Glutamatergic neuron (in vitro differentiated cells): ENCODE measurements around the gene PDLIM5. TPM values are rescaled to one million over a fixed set of nuclear protein-coding genes. Genes with fewer than 3 reads are reported as not detected.

ENCODE experiments used
- DNase-seq: peaks from one replicate; pipeline ENCODE4 v3.0.0; 2022
- H3K27ac Mint-ChIP-seq: one replicate; pipeline ENCODE4 v1.8.0; 2020; ENCODE audit warnings: mild to moderate bottlenecking, mixed read lengths, inconsistent platforms; ENCODE audit not compliant: unreplicated experiment
- H3K27me3 Mint-ChIP-seq: one replicate; pipeline ENCODE4 v1.8.0; 2020; ENCODE audit warnings: mild to moderate bottlenecking, moderate library complexity, mixed read lengths, inconsistent platforms; ENCODE audit not compliant: unreplicated experiment
- H3K36me3 Mint-ChIP-seq: one replicate; pipeline ENCODE4 v1.8.0; 2020; ENCODE audit warnings: mild to moderate bottlenecking, mixed read lengths, inconsistent platforms; ENCODE audit not compliant: unreplicated experiment
- H3K4me1 Mint-ChIP-seq: one replicate; pipeline ENCODE4 v1.8.0; 2020; ENCODE audit warnings: mild to moderate bottlenecking, low read depth, mixed read lengths, inconsistent platforms; ENCODE audit not compliant: unreplicated experiment
- H3K4me3 Mint-ChIP-seq: one replicate; pipeline ENCODE4 v1.8.0; 2020; ENCODE audit warnings: mild to moderate bottlenecking, mixed read lengths, inconsistent platforms; ENCODE audit not compliant: unreplicated experiment
- H3K9me3 Mint-ChIP-seq: one replicate; pipeline ENCODE4 v1.8.0; 2020; ENCODE audit warnings: mild to moderate bottlenecking, moderate library complexity, mixed read lengths, inconsistent platforms; ENCODE audit not compliant: unreplicated experiment
- total RNA-seq: library from RNA; stranded (reverse); fragmentation: NEBNext Ultra II Directional; extraction: Animal tissue kit (Norgen Biotek cat#: 25700); gene quantifications from one replicate; pipeline ENCODE4 v1.2.1, GENCODE V29; 2021; ENCODE audit not compliant: unreplicated experiment
- TF ChIP-seq, protein P1 (sequence below): fragments of 200-600 bp; sonication (generic); IDR thresholded peaks from one replicate; pipeline ENCODE4 v1.5.0; 2021; ENCODE audit not compliant: partially characterized antibody, unreplicated experiment

The PDLIM5 gene
- total RNA-seq, 1 donor from 2014 or later: 32.7 TPM

DNA sequence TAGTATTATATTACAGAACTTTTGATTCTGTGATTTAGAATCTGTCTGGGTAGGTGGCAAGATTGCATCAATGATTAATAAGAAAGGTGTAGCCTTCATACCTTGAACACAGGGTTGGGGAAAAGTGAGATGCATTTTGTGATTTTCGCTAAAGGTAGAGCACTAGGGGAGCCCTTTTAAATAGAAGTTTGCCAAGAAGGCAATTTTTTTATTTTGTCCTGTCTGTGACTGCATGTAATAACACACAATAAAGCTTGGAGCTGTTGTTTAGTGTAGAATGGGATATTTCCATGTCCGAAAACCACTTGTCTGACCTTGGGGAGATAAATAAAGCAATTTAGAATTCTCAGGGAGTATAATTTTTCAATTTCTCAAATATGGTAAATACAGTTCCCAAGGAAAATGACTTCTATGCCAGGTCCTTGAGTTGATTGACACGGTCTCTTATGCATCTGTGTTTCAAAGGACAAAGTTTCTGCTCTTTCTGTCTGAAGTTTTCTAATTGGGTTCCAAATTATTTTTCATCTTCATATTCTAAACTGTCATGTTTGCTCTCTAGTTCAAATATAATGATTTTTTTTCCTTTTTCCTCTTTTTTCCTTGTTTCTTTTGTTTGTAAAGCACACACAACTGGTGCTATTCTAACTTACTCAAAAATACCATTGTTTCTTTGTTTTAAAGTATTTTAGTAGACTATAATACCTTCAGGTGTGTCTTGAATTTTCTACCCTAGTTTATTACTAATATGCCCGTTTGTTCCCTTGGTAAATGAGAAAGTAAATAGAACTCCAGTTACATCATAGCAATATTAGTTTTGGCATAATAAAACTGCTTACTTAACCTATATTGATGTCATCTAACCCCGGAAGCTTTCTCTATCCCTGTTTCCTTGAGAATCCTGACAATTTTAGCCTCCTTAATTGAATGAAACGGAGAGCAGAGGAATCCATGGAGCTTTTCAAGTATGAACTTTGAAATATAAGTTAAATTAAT lies 218.2 kb downstream of the PDLIM5 start:
- no peak for DNase-seq
- peaks cover 19% of the 10 kb centered on the region for H3K4me1 Mint-ChIP-seq
- no peak overlapping the region for H3K27ac Mint-ChIP-seq
- peaks cover 2% of the 10 kb centered on the region for H3K9me3 Mint-ChIP-seq
- TF ChIP-seq, protein P1, sequence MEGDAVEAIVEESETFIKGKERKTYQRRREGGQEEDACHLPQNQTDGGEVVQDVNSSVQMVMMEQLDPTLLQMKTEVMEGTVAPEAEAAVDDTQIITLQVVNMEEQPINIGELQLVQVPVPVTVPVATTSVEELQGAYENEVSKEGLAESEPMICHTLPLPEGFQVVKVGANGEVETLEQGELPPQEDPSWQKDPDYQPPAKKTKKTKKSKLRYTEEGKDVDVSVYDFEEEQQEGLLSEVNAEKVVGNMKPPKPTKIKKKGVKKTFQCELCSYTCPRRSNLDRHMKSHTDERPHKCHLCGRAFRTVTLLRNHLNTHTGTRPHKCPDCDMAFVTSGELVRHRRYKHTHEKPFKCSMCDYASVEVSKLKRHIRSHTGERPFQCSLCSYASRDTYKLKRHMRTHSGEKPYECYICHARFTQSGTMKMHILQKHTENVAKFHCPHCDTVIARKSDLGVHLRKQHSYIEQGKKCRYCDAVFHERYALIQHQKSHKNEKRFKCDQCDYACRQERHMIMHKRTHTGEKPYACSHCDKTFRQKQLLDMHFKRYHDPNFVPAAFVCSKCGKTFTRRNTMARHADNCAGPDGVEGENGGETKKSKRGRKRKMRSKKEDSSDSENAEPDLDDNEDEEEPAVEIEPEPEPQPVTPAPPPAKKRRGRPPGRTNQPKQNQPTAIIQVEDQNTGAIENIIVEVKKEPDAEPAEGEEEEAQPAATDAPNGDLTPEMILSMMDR: no peak
- no peak overlapping the region for H3K4me3 Mint-ChIP-seq
- H3K27me3 Mint-ChIP-seq: no peaks in the 10 kb centered on the region
- no peaks in the 10 kb centered on the region for H3K36me3 Mint-ChIP-seq

DNA sequence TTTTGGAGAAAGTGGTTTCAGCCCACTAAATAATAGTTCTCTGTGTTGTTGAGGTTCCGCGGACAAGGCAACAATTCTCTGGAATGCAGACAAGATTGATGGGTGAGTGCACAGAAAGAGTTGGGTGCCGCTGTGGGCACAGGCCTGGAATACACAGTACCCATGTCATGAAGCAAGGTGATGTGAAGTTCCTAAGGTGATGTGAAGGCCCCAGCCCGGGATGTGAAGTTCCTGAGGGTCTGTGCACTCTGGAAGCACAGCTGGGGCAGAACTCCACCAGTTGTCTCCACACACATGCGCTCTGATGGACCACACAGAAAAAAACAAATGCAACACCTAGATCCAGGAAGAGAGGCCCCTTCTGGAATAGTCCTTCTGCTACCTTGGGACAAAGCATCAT lies 219.4 kb downstream of the PDLIM5 start:
- Mint-ChIP-seq H3K4me3 (no peak overlapping the region), H3K9me3 (peaks cover 2% of the 10 kb centered on the region), H3K36me3 (no peaks in the 10 kb centered on the region), H3K27me3 (no peaks in the 10 kb centered on the region), H3K27ac (peak overlapping the region; percentile 35), H3K4me1 (peaks cover 19% of the 10 kb centered on the region)
- no peak for DNase-seq
- TF ChIP-seq, protein P1: no peak

DNA sequence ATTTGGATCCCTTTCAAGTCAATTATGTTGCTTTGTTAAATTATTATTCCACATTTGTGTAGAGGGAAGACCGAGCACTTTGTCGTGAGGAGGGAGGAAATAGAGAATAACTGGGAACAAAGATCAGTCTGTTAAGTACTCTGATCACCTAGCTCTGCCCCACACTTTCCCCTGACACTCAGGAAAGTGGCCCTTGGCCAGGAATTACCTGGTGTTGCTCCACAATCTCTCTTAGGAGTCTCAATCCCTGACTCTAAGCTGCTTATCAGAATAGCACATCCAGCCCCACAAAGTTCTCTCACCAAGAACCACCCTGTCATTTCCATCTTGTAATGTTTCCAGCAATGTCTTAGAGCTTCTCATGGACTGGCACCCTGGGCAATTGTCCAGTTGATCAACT lies 222.2 kb downstream of the PDLIM5 start:
- Mint-ChIP-seq H3K4me3 (no peak overlapping the region), H3K4me1 (peaks cover 25% of the 10 kb centered on the region), H3K27ac (no peak overlapping the region), H3K36me3 (no peaks in the 10 kb centered on the region), H3K9me3 (peaks cover 2% of the 10 kb centered on the region), H3K27me3 (peaks cover 2% of the 10 kb centered on the region)
- TF ChIP-seq, protein P1: no peak
- no peak for DNase-seq

DNA sequence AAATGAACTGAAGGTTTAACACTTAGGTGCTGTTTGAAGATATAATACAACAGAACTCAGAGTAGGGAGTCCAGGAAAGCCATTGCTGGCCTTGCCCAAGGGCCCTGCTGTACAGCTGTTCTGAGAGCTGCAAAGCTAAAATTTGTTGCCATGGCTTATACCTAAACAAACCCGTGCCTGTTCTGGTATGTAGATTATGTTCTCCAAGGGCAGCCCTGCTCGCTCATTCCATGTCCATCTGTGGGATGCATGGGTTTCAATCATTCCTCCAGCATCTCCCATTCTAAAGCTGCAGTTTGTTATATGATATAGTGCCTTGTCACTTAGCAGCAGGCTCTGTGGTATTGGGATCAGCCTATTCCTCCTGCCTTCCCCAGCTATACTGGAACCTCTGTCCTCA lies 225.2 kb downstream of the PDLIM5 start:
- Mint-ChIP-seq H3K36me3 (no peaks in the 10 kb centered on the region), H3K4me3 (no peak overlapping the region), H3K27ac (no peak overlapping the region), H3K4me1 (peaks cover 15% of the 10 kb centered on the region), H3K9me3 (peaks cover 2% of the 10 kb centered on the region), H3K27me3 (peaks cover 2% of the 10 kb centered on the region)
- TF ChIP-seq, protein P1: no peak
- DNase-seq: no peak

DNA sequence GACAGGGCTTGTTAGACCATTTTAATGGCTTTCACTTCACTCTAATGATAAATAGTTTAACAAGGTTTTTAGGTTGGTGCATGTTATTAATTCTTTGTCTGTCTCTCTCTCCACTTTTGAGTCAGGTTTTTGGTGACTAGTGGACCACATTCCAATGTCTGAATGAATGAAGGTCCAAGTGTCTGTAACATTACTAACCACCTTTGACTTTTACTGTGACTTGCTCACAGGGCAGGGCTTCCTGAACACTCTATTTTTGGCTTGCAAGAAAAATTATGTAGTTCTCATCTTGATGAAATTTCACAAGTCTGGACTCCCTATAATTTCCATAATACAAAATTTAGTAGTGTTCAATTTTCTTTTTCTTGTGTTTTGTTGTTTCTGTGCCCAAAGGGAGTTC lies 227.2 kb downstream of the PDLIM5 start:
- no peak overlapping the region for H3K27ac Mint-ChIP-seq
- H3K36me3 Mint-ChIP-seq: no peaks in the 10 kb centered on the region
- DNase-seq: no peak
- no peak overlapping the region for H3K4me3 Mint-ChIP-seq
- H3K27me3 Mint-ChIP-seq: peaks cover 2% of the 10 kb centered on the region
- TF ChIP-seq, protein P1: no peak
- no peaks in the 10 kb centered on the region for H3K9me3 Mint-ChIP-seq
- peaks cover 5% of the 10 kb centered on the region for H3K4me1 Mint-ChIP-seq
